GM12878 (cell line): ENCODE measurements around the gene RPS15A. TPM values are rescaled to one million over a fixed set of nuclear protein-coding genes. Genes with fewer than 3 reads are reported as not detected.
"Not testable (repeated sequence)": the region's sequence is repeated elsewhere in the genome, so short reads cannot be mapped to it uniquely, and the experiment has no call there.

Experiments used
- ATAC-seq: fragments of 200-7000 bp; cut with Tn5 transposase; 3 replicates; pipeline ENCODE4 v1.9.1; 2020; ENCODE audit warnings: mild to moderate bottlenecking, moderate library complexity
- BruUV-seq: library from RNA; stranded (reverse); fragments of 400-500 nt; replicated peaks from 2 replicates; lab custom pipeline; 2021; lab: Mats Ljungman, UMichigan
- CTCF ChIA-PET: fragments of 300-600 bp; sonication (Branson Sonifier 250); formaldehyde crosslinking; extraction: SDS; loops from one replicate; lab custom pipeline; 2021; ENCODE audit warnings: inconsistent platforms; lab: Yijun Ruan, JAX
- POLR2A ChIA-PET: fragments of 350-600 bp; formaldehyde crosslinking; extraction: SDS; loops from one replicate; lab custom pipeline; 2021; ENCODE audit warnings: inconsistent platforms; lab: Charles Lee
- RAD21 ChIA-PET: fragments of 300-600 bp; sonication (Branson Sonifier 250); formaldehyde crosslinking; loops from one replicate; lab custom pipeline; 2023; ENCODE audit warnings: antibody characterized with exemption; ENCODE audit not compliant: unreplicated experiment; lab: Charles Lee
- SMC1A ChIA-PET: fragments of 300-600 bp; sonication (Branson Sonifier 250); formaldehyde crosslinking; loops from one replicate; lab custom pipeline; 2023; ENCODE audit not compliant: unreplicated experiment, uncharacterized antibody; lab: Charles Lee
- DNase-seq: peaks from one replicate; pipeline ENCODE4 v3.0.0-alpha.2; 2011; ENCODE audit warnings: low read depth, low spot score
- FAIRE-seq: peaks from 3 replicates; lab custom pipeline; 2011; peaks lifted over from hg19 to GRCh38; lab: Jason Lieb, UNC
- H2AFZ ChIP-seq: 2 replicates; pipeline ENCODE4 v1.6.0; 2011; ENCODE audit warnings: low read depth, low read length, control low read depth; ENCODE audit not compliant: control insufficient read depth
- H3K27ac ChIP-seq: 2 replicates; pipeline ENCODE4 v1.5.1; 2011; ENCODE audit warnings: control low read depth; ENCODE audit not compliant: control insufficient read depth, insufficient read depth
- H3K27me3 ChIP-seq, 2 experiments: replicated peaks in 1 of 2; 2 replicates each; pipeline versions ENCODE4 v1.6.0 to v1.6.1; 2011; ENCODE audit warnings: low read length in 1 of 2; ENCODE audit not compliant: control insufficient read depth in 2 of 2, insufficient read depth in 2 of 2
- H3K36me3 ChIP-seq, 2 experiments: 2 replicates each; pipeline ENCODE4 v1.5.1; 2011; ENCODE audit warnings: low read length in 1 of 2; ENCODE audit not compliant: control insufficient read depth in 2 of 2, insufficient read depth in 2 of 2
- H3K4me1 ChIP-seq: 2 replicates; pipeline ENCODE4 v1.6.1; 2011; ENCODE audit warnings: mild to moderate bottlenecking, low read length, moderate library complexity, mixed read lengths; ENCODE audit not compliant: control insufficient read depth, insufficient read depth
- H3K4me2 ChIP-seq: 2 replicates; pipeline ENCODE4 v1.6.0; 2011; ENCODE audit warnings: control low read depth; ENCODE audit not compliant: control insufficient read depth, insufficient read depth
- H3K4me3 ChIP-seq: fragments of 200-600 bp; sonication (generic); 2 replicates; pipeline ENCODE4 v1.5.1; 2016
- H3K79me2 ChIP-seq: 2 replicates; pipeline ENCODE4 v1.6.0; 2011; ENCODE audit warnings: low read length; ENCODE audit not compliant: control insufficient read depth, insufficient read depth
- H3K9ac ChIP-seq: 2 replicates; pipeline ENCODE4 v1.8.0; 2011; ENCODE audit warnings: low read length, control low read depth, mixed read lengths; ENCODE audit not compliant: control insufficient read depth, insufficient read depth
- H3K9me3 ChIP-seq: replicated peaks from 3 replicates; pipeline ENCODE4 v1.5.1; 2011; ENCODE audit warnings: mild to moderate bottlenecking, low read length; ENCODE audit not compliant: control insufficient read depth, insufficient read depth
- H4K20me1 ChIP-seq: 2 replicates; pipeline ENCODE4 v1.6.0; 2011; ENCODE audit not compliant: control insufficient read depth, insufficient read depth
- WGBS: methylation state at CpG from one replicate; pipeline ENCODE4 v1.1.6; 2016; ENCODE audit warnings: low lambda C conversion rate; ENCODE audit not compliant: insufficient replicate concordance, insufficient coverage; ENCODE audit errors: missing lambda C conversion rate; 5-methylcytosine and 5-hydroxymethylcytosine counted together
- in situ Hi-C: fragments of 300-500 bp; cut with MboI; formaldehyde crosslinking; loops from 9 replicates; pipeline ENCODE4 v1.14.3; 2018; ENCODE audit warnings: mixed read lengths
- intact Hi-C: fragments of 100-400 bp; cut with micrococcal nuclease; formaldehyde crosslinking; loops from one replicate; pipeline ENCODE4 v1.14.2; 2022; ENCODE audit not compliant: unreplicated experiment
- polyA plus RNA-seq, 11 experiments: library from polyadenylated mRNA; depleted of rRNA in 4 of 11; unstranded in 6 of 11; stranded (reverse) in 5 of 11; fragments of >200 nt; fragmentation: Nextera tagmentation in 4 of 11; fragmentation: Illumina TruSeq in 1 of 11; extraction: Ambion mirVana in 4 of 11; extraction: Trizol in 1 of 11; gene quantifications; 1 replicate in 1 of 11; 2 replicates in 10 of 11; pipeline versions ENCODE4 v1.2.1 to v1.2.3, GENCODE V29; 2011 to 2016; ENCODE audit warnings: inconsistent platforms in 2 of 11, missing spikeins in 2 of 11, low read depth in 1 of 11
- total RNA-seq, 4 experiments: library from RNA; depleted of rRNA in 3 of 4; stranded (reverse); fragments of >200 nt in 3 of 4; fragmentation: Illumina TruSeq in 1 of 4; extraction: Trizol in 1 of 4; gene quantifications; 2 replicates each; pipeline versions ENCODE4 v1.2.1 to v1.2.3, GENCODE V29; 2013 to 2021
- TF ChIP-seq, protein P1 (sequence below): IDR thresholded peaks from 2 replicates; pipeline ENCODE4 v1.6.1; 2012; ENCODE audit warnings: mild to moderate bottlenecking, low read depth, low read length

Gene RPS15A
- total and polyA plus RNA-seq, 10 of the 15 experiments (the other 5 are each of a cell fraction or from before 2014, with no cell fraction given): 1,566 to 6,408 (median 2,999) TPM

DNA sequence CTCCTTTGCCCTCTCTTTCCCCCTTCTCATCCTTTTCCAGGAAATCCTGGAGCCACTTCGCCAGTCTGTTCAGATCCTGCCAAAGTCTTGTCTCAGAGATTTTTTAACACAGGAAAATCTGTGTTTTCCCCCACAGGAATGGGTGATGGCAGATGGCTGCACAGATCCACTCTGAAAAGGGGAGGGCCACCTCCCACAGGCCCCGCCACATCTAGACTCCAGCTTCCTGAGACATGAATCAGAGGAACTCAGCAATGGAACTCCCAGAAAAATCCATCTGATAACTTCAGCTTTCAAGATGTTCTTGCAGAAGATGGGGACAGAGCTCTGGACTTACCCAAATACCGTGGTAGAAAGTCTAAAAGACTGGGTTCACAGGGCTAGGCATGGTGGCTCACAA lies 50.1 kb downstream of the RPS15A start:
- H3K9me3 ChIP-seq, H3K4me2 ChIP-seq, H3K27ac ChIP-seq, FAIRE-seq, SMC1A ChIA-PET, RAD21 ChIA-PET, H3K4me1 ChIP-seq, BruUV-seq, ATAC-seq, intact Hi-C loops, in situ Hi-C loops, POLR2A ChIA-PET, H3K79me2 ChIP-seq, DNase-seq, H3K4me3 ChIP-seq, CTCF ChIA-PET, H3K9ac ChIP-seq, H4K20me1 ChIP-seq, H3K36me3 ChIP-seq, H2AFZ ChIP-seq, H3K27me3 ChIP-seq: not testable (repeated sequence)
- 0% methylated on average over 1 of the region's 3 CpGs for WGBS

DNA sequence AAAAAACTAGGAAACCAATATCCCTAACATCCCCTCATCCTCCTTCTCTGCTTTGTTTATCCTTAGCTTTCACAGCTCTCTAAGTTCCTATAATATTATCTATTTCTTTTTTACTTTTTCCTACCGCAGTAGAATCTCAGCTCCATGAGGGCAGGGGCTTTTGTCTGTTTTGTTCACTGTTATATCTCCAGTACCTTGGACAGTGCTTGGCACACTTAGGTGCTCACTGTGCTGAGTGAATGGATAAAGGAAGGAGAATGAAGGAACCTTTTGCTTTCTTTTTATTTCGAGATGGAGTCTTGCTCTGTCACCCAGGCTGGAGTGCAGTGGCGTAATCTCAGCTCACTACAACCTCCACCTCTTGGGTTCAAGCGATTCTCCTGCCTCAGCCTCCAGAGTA lies 51.4 kb downstream of the RPS15A start:
- POLR2A ChIA-PET, H3K4me2 ChIP-seq, intact Hi-C loops, H3K36me3 ChIP-seq, in situ Hi-C loops, H3K27ac ChIP-seq, H4K20me1 ChIP-seq, H3K4me1 ChIP-seq, H3K27me3 ChIP-seq, ATAC-seq, H2AFZ ChIP-seq, H3K79me2 ChIP-seq, H3K9me3 ChIP-seq, RAD21 ChIA-PET, CTCF ChIA-PET, BruUV-seq, DNase-seq, H3K9ac ChIP-seq, H3K4me3 ChIP-seq, SMC1A ChIA-PET, FAIRE-seq: not testable (repeated sequence)
- 20% methylated on average over 3 of the region's 4 CpGs for WGBS
- TF ChIP-seq, protein P1, sequence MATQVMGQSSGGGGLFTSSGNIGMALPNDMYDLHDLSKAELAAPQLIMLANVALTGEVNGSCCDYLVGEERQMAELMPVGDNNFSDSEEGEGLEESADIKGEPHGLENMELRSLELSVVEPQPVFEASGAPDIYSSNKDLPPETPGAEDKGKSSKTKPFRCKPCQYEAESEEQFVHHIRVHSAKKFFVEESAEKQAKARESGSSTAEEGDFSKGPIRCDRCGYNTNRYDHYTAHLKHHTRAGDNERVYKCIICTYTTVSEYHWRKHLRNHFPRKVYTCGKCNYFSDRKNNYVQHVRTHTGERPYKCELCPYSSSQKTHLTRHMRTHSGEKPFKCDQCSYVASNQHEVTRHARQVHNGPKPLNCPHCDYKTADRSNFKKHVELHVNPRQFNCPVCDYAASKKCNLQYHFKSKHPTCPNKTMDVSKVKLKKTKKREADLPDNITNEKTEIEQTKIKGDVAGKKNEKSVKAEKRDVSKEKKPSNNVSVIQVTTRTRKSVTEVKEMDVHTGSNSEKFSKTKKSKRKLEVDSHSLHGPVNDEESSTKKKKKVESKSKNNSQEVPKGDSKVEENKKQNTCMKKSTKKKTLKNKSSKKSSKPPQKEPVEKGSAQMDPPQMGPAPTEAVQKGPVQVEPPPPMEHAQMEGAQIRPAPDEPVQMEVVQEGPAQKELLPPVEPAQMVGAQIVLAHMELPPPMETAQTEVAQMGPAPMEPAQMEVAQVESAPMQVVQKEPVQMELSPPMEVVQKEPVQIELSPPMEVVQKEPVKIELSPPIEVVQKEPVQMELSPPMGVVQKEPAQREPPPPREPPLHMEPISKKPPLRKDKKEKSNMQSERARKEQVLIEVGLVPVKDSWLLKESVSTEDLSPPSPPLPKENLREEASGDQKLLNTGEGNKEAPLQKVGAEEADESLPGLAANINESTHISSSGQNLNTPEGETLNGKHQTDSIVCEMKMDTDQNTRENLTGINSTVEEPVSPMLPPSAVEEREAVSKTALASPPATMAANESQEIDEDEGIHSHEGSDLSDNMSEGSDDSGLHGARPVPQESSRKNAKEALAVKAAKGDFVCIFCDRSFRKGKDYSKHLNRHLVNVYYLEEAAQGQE: peak; percentile 60; the same call in 1 of the 2 replicates

DNA sequence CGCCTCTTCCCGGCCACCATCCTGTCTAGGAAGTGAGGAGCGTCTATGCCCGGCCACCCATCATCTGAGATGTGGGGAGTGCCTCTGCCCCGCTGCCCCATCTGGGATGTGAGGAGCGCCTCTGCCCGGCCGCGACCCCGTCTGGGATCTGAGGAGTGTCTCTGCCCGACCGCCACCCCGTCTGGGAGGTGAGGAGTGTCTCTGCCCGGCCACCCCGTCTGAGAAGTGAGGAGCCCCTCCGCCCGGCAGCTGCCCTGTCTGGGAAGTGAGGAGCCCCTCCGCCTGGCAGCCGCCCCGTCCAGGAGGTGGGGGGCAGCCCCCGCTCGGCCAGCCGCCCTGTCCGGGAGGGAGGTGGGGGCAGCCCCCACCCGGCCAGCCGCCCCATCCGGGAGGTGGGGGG lies 55.9 kb downstream of the RPS15A start:
- WGBS: 68% methylated on average over 22 of the region's 27 CpGs
- ATAC-seq, H3K4me1 ChIP-seq, FAIRE-seq, H4K20me1 ChIP-seq, CTCF ChIA-PET, H3K27ac ChIP-seq, intact Hi-C loops, H3K36me3 ChIP-seq, H3K9me3 ChIP-seq, in situ Hi-C loops, POLR2A ChIA-PET, H3K79me2 ChIP-seq, H3K4me2 ChIP-seq, RAD21 ChIA-PET, H3K4me3 ChIP-seq, DNase-seq, BruUV-seq, H3K9ac ChIP-seq, H3K27me3 ChIP-seq, H2AFZ ChIP-seq, SMC1A ChIA-PET: not testable (repeated sequence)
